ENCODE results near the gene FRYL.

FRYL gene

GRCh38 chr4:48483006-48483776 is 296.9 kb downstream of the FRYL start, which contains the start of gene SLC10A4:
Gene SLC10A4, plus strand, starts transcription at chr4:48483343. Its CDS starts 219 bp downstream, at chr4:48483562.
- H3K4me3 ChIP-seq (ENCODE audit: control insufficient read depth, low read depth, low read length): no peak within 1 kb of the TSS
- TF ChIP-seq CTCF (conservative IDR thresholded peaks at IDR 0.05; ENCODE audit: control insufficient read depth, insufficient read depth, low read depth, low read length): no peak
- no peak for DNase-seq (ENCODE audit: low read depth)

- no peak for TF ChIP-seq CTCF (conservative IDR thresholded peaks at IDR 0.05; ENCODE audit: control insufficient read depth, insufficient read depth, low read depth, low read length)
- DNase-seq (ENCODE audit: low read depth): no peak
- H3K4me3 ChIP-seq (ENCODE audit: control insufficient read depth, low read depth, low read length): no peak overlapping the region
Measured at GRCh38 chr4:48481581-48481980, 298.5 kb downstream of the FRYL start.

- no peak for DNase-seq (ENCODE audit: low read depth)
- no peak for TF ChIP-seq CTCF (conservative IDR thresholded peaks at IDR 0.05; ENCODE audit: control insufficient read depth, insufficient read depth, low read depth, low read length)
Measured at GRCh38 chr4:48478273-48478672, 301.8 kb downstream of the FRYL start.

GRCh38 chr4:48475770-48476169 is 304.3 kb downstream of the FRYL start:
- no peak overlapping the region for H3K4me3 ChIP-seq (ENCODE audit: control insufficient read depth, low read depth, low read length)
- TF ChIP-seq CTCF (conservative IDR thresholded peaks at IDR 0.05; ENCODE audit: control insufficient read depth, insufficient read depth, low read depth, low read length): no peak
- no peak for DNase-seq (ENCODE audit: low read depth)

More at GRCh38 chr4:48478273-48478672, 301.8 kb downstream of the FRYL start:
- H3K4me3 ChIP-seq (ENCODE audit: control insufficient read depth, low read depth, low read length): no peak overlapping the region

- H3K4me3 ChIP-seq (ENCODE audit: control insufficient read depth, low read depth, low read length): no peak overlapping the region
- DNase-seq (ENCODE audit: low read depth): no peak
- no peak for TF ChIP-seq CTCF (conservative IDR thresholded peaks at IDR 0.05; ENCODE audit: control insufficient read depth, insufficient read depth, low read depth, low read length)
Measured at GRCh38 chr4:48472794-48473193, 307.3 kb downstream of the FRYL start.

GRCh38 chr4:48470570-48470969 is 309.5 kb downstream of the FRYL start:
- DNase-seq (ENCODE audit: low read depth): no peak
- H3K4me3 ChIP-seq (ENCODE audit: control insufficient read depth, low read depth, low read length): no peak overlapping the region
- no peak for TF ChIP-seq CTCF (conservative IDR thresholded peaks at IDR 0.05; ENCODE audit: control insufficient read depth, insufficient read depth, low read depth, low read length)

Measured in fibroblast of mammary gland (primary cell).